OCI-LY1 (cell line): ENCODE data around the gene SLC2A9.

ENCODE experiments used
- EZH2 ChIP-seq: fragments of 200-600 bp; sonication (generic), shearing (Covaris generic); IDR thresholded peaks from 2 replicates; pipeline ENCODE4 v1.8.0; 2017; ENCODE audit warnings: borderline replicate concordance, mixed run types, mild to moderate bottlenecking, antibody characterized with exemption, low read length, moderate library complexity, mixed read lengths
- TF ChIP-seq, protein P1 (sequence below): fragments of 200-600 bp; sonication (generic), shearing (Covaris generic); IDR thresholded peaks from 2 replicates; pipeline ENCODE4 v1.5.1; 2017; ENCODE audit warnings: mild to moderate bottlenecking, antibody characterized with exemption, low read length, moderate library complexity, mixed read lengths

DNA sequence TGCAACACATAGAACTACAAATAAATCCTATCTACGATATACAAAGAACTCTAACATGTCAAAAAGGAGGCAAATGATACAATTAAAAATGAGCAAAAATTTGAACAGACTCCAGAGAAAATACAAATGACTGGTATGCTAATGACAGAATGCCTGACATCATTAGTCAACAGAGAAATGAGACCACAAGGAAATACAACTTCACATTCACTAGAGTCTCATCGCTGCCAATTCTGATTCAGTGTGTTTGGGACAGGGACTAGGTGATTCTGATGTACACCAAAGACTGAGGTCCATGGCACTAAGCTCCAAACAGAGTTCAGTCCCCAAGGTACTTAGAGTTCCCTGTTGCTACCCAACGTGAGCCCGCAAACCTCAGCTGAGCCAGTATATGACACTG lies 23.4 kb downstream of the SLC2A9 start:
- TF ChIP-seq, protein P1, sequence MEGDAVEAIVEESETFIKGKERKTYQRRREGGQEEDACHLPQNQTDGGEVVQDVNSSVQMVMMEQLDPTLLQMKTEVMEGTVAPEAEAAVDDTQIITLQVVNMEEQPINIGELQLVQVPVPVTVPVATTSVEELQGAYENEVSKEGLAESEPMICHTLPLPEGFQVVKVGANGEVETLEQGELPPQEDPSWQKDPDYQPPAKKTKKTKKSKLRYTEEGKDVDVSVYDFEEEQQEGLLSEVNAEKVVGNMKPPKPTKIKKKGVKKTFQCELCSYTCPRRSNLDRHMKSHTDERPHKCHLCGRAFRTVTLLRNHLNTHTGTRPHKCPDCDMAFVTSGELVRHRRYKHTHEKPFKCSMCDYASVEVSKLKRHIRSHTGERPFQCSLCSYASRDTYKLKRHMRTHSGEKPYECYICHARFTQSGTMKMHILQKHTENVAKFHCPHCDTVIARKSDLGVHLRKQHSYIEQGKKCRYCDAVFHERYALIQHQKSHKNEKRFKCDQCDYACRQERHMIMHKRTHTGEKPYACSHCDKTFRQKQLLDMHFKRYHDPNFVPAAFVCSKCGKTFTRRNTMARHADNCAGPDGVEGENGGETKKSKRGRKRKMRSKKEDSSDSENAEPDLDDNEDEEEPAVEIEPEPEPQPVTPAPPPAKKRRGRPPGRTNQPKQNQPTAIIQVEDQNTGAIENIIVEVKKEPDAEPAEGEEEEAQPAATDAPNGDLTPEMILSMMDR, result no peak
- no peak for TF ChIP-seq EZH2
